Stimulated activated CD4-positive, alpha-beta T cell treated with anti-CD3 and anti-CD28 coated beads, Interleukin-2, amount 100 ng/mL, for 4 hours (primary cell): Measurements from ENCODE around the gene STAG2.
"Not testable (repeated sequence)": the region's sequence is repeated elsewhere in the genome, so short reads cannot be mapped to it uniquely, and the experiment has no call there.

ENCODE experiments used
- DNase-seq: peaks from one replicate; pipeline ENCODE4 v3.0.0-alpha.2; 2020; ENCODE audit warnings: low read depth

Gene STAG2

GRCh38 chrX:124035657-124036056, 74.2 kb downstream of the STAG2 start:
- DNase-seq, result no peak

- DNase-seq, result no peak
Observed at GRCh38 chrX:124042042-124042441, 80.5 kb downstream of the STAG2 start.

- no peak for DNase-seq
Observed at GRCh38 chrX:124045109-124045508, 83.6 kb downstream of the STAG2 start.

- DNase-seq, result not testable (repeated sequence)
Observed at GRCh38 chrX:124084417-124084816, 122.9 kb downstream of the STAG2 start.

- no peak for DNase-seq
Observed at GRCh38 chrX:124085063-124085462, 123.6 kb downstream of the STAG2 start.

- peak; percentile 19 for DNase-seq
Observed at GRCh38 chrX:124086411-124086810, 124.9 kb downstream of the STAG2 start.

GRCh38 chrX:124087000-124087746, 125.7 kb downstream of the STAG2 start:
- no peak for DNase-seq

GRCh38 chrX:124093222-124093621, 131.7 kb downstream of the STAG2 start:
- no peak for DNase-seq

- no peak for DNase-seq
Observed at GRCh38 chrX:124097116-124097515, 135.6 kb downstream of the STAG2 start.

- DNase-seq, result no peak
Observed at GRCh38 chrX:124098089-124098488, 136.6 kb downstream of the STAG2 start.

- no peak for DNase-seq
Observed at GRCh38 chrX:124103966-124104365, 142.5 kb downstream of the STAG2 start.

- not testable (repeated sequence) for DNase-seq
Observed at GRCh38 chrX:124104512-124104911, 143.0 kb downstream of the STAG2 start.

- no peak for DNase-seq
Observed at GRCh38 chrX:124113621-124114600, 152.4 kb downstream of the STAG2 start.

GRCh38 chrX:124117325-124117724, 155.8 kb downstream of the STAG2 start:
- no peak for DNase-seq

- DNase-seq, result no peak
Observed at GRCh38 chrX:124125471-124125870, 164.0 kb downstream of the STAG2 start.

- no peak for DNase-seq
Observed at GRCh38 chrX:124127496-124127895, 166.0 kb downstream of the STAG2 start.

GRCh38 chrX:124132437-124132836, 170.9 kb downstream of the STAG2 start:
- not testable (repeated sequence) for DNase-seq

- no peak for DNase-seq
Observed at GRCh38 chrX:124145749-124146148, 184.2 kb downstream of the STAG2 start.

- no peak for DNase-seq
Observed at GRCh38 chrX:124151195-124151594, 189.7 kb downstream of the STAG2 start.
